GM19372 (cell line): ENCODE data around the gene ENOX1.

ENCODE experiments used
- ATAC-seq: cut with Tn5 transposase; IDR thresholded peaks from one replicate; pipeline ENCODE4 v1.9.1; 2021; ENCODE audit warnings: mild to moderate bottlenecking, low read depth, moderate library complexity; ENCODE audit not compliant: unreplicated experiment

ENOX1 gene

DNA sequence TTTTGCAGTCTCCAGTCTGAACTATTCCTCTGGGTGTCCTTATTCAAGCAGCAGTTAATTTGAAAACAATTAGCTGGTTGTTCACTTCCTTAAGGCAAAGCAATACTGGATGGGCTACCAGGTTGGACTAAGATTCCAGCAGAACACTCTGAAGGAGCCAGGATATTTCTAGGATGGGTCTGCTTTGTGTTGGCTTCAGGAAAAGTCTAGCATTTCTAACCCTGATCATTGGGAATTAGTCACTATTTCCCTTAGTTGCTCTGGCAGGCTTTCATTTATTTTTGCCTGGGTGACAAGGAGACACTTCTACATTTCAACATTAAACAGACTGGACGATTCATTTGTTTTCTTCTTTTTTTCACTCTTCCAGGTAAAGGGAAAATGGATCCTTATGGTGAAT is 228.4 kb downstream of the ENOX1 start:
- no peak for ATAC-seq

DNA sequence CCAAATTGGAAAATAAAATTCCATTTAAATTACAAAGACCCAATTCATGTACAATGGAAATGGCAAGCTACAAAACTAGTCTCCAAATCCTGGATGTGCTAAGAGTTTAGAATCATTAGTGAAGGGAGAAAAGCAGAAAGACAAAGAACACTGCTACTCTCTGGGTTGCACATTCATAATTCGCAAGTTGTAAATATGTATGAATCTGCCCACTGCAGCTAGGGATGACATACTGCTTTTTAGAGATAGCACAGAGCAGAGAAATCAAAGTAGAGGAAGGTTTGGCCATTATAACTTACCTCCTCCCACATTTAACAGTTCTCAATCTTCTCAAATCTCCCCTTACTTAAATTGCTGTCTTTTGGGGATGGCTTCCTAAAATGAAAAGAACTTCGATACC is 231.1 kb downstream of the ENOX1 start:
- no peak for ATAC-seq

- no peak for ATAC-seq
Observed at GRCh38 chr13:43551897-43552456, 234.8 kb downstream of the ENOX1 start.

GRCh38 chr13:43546816-43547215 is 240.0 kb downstream of the ENOX1 start:
- no peak for ATAC-seq

- ATAC-seq, result no peak
Observed at GRCh38 chr13:43546251-43546650, 240.5 kb downstream of the ENOX1 start.

- no peak for ATAC-seq
Observed at GRCh38 chr13:43545317-43545874, 241.4 kb downstream of the ENOX1 start.

- no peak for ATAC-seq
Observed at GRCh38 chr13:43544631-43545030, 242.1 kb downstream of the ENOX1 start.

GRCh38 chr13:43544011-43544410 is 242.8 kb downstream of the ENOX1 start:
- no peak for ATAC-seq

DNA sequence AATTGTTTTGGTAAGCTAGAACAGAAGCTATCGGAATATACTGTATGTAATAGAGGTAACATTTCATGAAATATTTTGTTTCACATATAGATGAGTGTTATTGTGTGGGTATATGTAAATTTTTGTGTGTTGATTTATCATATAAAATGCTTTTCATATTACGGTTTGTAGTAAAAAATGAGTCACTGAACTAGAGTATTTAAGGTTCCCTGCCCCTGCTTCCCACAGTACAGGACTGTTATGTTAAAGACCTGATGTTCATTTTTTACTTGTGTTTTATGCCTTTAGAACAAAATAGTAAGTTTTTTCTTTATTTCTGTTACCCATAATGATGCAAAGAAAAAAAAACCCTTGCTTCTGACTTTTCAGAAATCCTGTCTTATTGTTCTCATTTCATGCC is 243.4 kb downstream of the ENOX1 start:
- ATAC-seq, result no peak

GRCh38 chr13:43537124-43537523 is 249.6 kb downstream of the ENOX1 start:
- no peak for ATAC-seq

- ATAC-seq, result no peak
Observed at GRCh38 chr13:43529796-43530195, 257.0 kb downstream of the ENOX1 start.

- no peak for ATAC-seq
Observed at GRCh38 chr13:43528992-43529391, 257.8 kb downstream of the ENOX1 start.

DNA sequence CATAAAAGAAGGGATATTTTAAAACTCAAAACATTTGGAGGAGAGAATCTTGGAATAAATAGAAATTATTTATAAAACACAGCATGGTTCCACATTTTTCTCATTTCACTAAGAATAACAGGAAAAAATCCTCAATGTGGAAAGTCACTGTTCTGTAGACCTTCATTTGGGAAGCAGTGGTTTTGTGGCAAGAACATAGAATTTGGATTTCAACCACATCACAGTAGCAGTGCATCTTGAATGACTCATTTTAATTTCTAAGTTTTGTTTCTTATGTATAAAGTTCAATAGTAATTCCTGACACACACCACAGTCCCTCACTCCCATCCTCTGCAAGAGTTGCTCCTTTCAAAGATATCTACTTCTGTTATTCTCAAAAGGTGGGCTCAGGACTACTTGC is 264.0 kb downstream of the ENOX1 start:
- ATAC-seq, result no peak

DNA sequence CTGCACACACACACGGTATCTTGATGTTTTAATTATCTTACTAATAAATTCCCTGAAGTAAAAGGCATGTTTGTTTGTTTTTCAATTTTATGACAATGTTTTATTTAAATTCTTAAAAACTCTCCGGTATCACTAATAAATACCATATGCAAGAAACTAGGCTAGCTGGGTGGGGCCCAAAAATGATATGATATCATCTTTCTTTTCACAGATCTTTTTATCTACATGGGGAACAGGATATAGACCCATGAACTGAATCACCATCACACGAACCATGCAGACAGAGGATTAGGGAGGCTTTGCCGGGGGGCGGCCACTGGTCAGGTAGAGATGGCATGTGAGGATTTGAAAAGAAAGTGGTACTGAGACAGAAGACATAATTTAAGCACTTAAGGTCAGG is 266.4 kb downstream of the ENOX1 start:
- ATAC-seq, result no peak

DNA sequence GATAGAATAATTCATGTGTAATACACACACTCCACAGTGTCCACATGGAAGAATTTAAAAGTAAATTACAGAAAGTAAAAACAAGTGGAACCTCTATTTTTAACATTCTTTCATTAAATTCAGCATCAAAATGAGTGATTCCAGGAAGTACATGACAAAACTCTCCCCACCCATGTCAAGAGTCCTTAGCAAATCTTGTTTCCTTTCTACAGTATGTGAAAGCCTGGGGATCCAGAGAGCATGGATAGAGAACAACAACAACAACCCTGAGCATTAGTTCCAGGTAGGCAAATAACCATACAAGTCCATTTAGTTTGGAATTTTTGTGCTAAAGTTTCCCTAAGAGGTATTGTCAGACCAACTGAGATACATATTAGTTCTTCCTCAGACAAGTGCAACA is 267.9 kb downstream of the ENOX1 start:
- no peak for ATAC-seq

DNA sequence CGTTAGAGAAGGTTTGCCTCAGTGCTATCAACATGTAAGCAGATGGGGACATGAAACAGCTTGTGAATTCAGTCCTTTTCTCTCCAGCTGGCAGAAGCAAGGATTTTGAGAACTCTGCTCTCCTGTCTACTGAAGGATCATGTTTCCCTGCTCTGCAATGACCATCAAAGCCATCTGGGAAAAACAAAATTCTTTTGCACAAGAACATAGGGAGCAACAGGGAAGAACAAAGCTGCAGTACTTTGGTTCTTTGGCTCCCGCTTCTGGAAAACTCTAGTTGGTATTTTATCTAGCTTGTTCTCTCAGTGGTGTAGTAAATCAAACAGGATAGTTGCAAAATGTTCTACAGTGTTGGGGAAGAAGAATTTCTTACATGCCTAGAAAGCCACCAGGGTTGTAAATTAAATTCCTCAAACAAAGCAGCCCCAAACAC is 270.4 kb downstream of the ENOX1 start:
- ATAC-seq, result no peak

DNA sequence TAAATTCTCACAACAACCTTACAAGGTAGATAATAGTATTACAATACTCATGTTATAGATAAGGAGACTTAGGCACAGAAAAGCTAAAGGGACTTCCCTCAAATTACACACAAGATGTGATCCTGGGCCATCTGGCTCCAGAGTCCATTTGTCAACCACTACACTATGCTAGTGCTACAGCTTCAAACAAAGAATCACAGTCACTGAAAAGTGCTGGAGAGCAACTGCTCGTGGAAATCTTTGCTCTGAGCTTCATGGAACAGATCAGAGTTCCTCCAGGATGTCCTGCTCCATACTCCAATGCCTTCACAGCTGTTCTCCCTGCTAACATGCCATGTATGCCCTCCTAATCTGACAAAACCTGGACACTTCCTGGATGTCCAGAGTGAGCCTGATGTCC is 271.2 kb downstream of the ENOX1 start:
- no peak for ATAC-seq

DNA sequence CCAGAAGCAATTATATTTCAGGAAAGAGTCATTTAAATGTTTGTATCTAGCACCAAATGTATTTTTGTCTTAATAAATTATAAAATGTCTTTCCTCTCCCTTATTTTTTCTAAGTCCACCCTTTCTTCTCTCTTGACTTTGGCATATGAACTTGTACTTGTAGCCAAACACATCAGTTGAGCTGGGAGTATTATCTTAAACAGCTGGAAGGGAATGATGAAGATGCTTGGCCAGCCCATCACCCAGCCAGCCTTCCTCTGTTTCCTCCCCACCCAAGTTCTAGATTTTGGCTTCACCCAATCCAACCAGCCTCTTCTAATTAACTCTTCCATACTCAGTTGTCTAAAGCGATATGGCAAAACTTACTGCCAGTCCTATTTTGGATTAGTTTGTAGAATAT is 272.5 kb downstream of the ENOX1 start:
- ATAC-seq, result no peak

DNA sequence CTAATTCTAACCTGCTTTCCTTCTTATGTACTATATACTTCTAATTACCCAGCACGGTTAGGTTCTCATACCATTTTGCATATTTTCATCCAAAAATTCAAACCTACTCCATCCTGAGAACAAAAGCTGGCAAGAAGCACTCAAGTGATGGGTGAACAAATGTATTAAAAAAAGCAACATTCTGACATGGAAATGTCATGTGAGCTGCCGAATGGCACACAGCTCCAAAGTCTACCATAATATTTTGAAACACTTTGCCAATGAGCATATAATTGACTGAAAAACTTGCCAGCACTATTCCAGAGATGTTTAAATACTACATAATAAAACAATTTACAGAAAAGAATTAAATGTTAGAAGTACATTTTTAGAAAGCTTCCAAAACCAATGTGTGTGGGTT is 274.6 kb downstream of the ENOX1 start:
- no peak for ATAC-seq

GRCh38 chr13:43510956-43511901 is 275.5 kb downstream of the ENOX1 start:
- no peak for ATAC-seq

GRCh38 chr13:43495732-43496131 is 291.0 kb downstream of the ENOX1 start:
- no peak for ATAC-seq

DNA sequence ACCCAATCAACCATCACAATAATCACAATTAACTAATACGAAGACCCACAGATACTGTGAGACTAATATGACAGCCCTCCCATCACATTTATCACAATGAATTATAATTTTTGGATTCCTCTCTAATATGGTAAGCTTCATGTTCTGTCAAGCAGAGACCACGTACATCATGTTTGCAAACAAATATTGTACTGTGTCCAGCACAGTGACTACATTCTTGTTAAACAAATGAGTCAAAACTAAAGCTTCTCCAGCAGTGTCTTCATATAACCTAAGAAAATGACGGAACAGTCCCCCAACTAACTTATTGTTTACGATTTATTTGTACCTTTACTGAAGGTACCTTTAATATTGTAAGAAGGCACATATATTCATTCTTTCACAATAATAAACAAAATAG is 292.6 kb downstream of the ENOX1 start:
- ATAC-seq, result no peak
